ENCODE data around the gene PCYT1A.

The PCYT1A gene

GRCh38 chr3:196235452-196236122 is 51.9 kb downstream of the PCYT1A start:
- no peak for DNase-seq

GRCh38 chr3:196232882-196233251 is 54.7 kb downstream of the PCYT1A start:
- DNase-seq: no peak

DNA sequence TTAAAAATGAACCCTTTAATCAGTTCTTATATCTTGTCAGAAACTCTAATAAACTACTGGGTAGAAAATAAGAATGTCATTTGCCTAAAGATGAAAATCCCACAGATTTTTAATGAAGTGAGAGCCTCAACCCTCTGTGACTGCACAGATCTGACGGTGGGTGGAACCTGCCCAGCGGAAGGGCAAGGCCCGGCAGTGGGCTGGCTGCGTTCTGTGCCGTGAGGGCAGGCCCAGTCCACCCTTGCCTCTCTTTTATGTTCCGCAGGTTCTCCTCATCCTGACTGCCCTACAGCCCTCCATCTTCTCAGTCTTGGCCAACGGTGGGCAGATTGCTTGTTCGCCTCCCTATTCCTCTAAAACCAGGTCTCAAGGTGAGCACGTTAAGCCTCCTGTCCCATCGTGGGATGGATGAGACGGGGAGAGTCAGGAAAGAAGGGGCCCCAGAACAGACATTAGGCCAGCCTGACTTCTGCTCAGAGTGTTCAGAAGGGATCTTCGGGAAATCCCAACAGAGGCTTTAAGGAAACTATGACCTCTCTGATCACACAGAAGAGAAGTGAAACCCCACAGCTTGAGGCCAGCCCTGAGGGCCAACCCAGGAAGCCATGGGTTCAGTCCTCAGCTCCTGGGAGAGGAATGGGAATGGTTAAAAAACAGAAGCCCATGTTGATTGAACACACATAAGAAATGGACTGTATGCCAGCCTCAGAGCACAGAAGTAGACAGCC is 55.2 kb downstream of the PCYT1A start:
- no peak for DNase-seq

DNA sequence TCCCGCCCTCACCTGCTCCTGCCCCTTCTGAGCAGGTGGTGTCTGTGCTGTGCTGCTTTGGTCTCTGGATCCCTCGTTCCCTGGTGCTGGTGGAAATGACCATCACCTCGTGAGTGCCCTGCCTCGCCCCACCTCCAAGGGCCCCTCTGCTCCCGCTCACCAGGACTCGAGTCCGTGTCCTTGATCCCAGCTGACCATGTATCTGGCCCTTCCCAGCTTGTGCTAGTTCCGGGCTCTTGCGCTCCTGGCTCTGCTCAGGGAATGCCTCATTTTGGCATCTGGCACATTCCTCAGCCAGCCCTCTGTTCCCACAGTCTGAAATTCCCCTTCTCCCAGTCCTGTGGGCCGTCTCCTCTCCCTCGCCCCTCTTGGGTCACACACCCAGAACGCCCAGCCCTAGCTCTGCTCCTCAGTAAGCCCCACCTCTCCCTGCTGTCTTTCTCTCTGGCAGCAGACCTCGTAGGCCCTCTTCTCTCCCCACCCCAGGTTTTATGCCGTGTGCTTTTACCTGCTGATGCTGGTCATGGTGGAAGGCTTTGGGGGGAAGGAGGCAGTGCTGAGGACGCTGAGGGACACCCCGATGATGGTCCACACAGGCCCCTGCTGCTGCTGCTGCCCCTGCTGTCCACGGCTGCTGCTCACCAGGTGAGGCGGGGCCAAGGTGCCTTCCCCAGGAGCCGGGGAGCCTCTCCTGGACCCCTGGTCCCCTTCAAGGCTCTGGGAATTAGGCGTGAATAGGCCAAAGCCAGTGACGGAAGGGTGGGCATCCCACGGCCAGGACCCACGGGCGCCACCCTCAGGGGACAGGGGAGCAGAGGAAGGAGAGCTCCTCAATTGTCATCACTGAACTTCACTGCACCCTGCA is 59.7 kb downstream of the PCYT1A start:
- no peak for DNase-seq

GRCh38 chr3:196227121-196227561 is 60.4 kb downstream of the PCYT1A start:
- no peak for DNase-seq

GRCh38 chr3:196225763-196226364 is 61.7 kb downstream of the PCYT1A start:
- DNase-seq: no peak

- no peak for DNase-seq
Observed at GRCh38 chr3:196225086-196225485, 62.4 kb downstream of the PCYT1A start.

DNA sequence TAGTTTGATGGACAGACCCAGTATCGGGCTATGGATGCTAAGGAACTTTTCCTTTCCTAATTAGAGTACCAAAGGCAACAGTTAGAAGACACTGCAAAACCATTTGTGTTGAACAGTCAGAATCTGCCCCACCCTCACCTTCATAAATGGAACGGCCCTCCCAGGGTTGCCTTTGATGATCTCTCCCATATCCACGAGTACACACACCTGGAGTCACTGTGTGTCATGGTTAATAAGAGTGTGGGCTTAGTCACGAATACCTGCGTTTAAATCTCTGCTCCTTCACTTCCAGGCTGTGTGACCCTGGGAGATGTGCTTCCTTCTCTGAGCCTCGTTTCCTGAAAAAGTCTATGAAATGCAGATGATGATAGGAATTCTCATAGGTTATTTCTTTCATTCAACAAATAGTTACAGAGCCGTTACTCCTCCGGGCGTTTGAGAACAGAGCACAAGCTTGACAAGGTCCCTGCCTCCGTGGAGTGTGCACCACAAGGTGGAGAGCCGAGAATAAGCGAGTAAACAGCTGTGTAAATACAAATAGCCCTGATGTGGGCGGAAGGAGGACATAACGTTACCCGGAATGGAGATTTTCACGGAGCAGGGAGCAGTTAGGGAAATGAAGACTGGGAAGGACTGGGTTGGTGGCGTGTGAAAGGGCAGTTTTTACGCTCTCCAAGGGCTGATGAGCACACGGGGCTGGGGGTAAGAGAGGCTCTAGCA is 64.5 kb downstream of the PCYT1A start:
- DNase-seq: no peak

GRCh38 chr3:196220991-196221390 is 66.5 kb downstream of the PCYT1A start:
- no peak for DNase-seq

DNA sequence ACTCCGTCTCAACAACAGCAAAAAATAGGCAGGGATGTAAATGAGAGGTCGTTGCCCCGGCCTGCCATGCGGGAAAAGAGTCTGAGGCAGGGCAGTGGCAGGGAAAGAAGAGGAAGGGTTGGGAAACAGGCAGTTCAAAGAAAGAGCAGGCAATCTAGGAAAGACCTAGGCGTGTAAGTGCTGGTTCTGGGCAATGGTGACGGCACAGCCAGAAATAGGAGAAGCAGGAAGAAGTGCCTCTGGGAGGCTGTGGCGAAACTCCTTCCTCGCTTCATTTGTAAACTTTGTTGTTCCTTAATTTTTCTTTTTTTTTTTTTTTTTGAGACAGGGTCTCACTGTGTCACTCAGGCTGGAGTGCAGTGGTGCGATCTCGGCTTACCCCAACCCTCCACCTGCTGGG is 66.9 kb downstream of the PCYT1A start:
- DNase-seq: no peak

DNA sequence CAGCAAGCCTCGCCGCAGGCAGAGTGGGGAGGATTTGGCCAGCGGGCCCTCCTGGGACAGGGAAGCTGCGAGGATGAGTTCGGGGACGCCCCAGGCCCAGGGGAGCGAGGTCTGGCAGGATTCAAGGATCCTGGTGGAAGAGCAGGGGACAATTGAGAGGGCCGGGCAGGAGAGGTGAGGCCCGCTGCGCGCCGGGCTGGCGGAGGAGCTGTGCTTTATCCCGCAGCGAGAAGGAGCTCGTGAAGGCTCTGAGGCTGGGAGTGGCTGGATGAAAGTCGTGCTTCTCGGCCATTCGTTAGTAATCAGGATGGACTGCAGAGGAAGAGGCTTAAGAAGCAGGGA is 67.6 kb downstream of the PCYT1A start:
- no peak for DNase-seq

DNA sequence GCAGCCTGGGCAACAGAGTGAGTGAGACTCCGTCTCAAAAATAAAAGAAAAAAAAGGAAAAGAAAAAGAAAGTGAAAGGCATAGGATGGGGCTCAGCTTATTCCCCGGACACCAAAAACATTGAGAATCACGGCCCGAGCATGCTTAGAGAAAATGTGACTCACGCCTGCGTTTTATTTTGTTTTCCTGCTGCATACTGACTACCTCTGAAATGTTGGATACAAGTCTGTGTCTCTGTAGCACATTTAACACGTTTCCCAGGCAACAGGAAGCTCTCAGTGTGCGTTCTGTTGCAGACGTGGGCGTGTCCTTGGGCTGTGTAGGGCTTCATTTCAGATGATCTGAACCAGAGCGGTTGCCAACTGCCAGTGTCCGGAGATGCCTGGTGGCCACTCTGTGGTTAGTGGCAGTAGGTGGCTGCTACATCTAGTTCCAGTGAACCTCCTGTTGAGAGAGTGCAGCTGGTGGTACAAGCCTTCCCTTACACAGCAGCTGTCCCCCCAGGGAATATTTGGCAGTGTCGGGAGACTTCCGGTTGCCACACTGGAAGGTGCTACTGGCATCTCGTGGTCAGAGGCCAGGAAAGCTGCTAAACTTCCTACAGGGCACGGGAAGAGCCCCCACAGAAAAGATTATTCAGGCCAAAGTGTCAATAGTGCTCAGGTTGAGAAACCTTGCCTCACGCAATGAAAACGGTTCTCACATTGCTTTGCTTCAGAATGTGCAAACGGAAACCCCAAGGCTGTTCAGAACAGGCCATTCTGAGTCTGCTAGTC is 68.1 kb downstream of the PCYT1A start:
- DNase-seq: peak; percentile 75

GRCh38 chr3:196218155-196218712 is 69.3 kb downstream of the PCYT1A start:
- DNase-seq: no peak

- DNase-seq: no peak
Observed at GRCh38 chr3:196217307-196218154, 70.0 kb downstream of the PCYT1A start.

- DNase-seq: no peak
Observed at GRCh38 chr3:196216681-196217211, 70.8 kb downstream of the PCYT1A start.

GRCh38 chr3:196216089-196216564 is 71.4 kb downstream of the PCYT1A start, which contains the start of gene SLC51A:
Gene SLC51A, plus strand, starts transcription at chr3:196216534. Its CDS starts 179 bp downstream, at chr3:196216713.
- DNase-seq: no peak

DNA sequence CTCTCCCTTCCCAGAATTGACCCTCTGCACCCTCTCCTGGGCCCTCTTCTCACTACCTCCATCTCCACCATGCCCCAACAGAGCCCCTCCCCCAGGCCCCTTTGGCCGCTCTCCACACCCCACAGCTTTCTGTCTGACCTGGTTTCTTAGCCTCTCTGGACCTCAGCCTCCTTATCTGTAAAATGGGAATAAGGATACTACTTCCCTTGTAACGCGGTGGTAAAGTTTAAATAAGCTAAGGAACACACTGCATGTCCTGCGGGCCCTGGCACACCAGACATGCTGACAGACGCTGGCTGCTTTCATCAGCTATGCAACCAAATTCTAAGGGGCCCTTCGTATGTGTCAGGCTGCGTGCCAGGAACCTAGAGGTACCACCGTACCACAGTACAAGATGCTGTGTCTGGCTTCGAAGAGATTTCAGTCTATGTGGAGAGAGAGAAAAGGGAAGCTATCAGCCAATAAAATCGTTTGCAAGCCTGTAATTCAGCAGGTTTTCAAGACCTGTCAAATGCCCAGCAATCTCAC is 72.0 kb downstream of the PCYT1A start:
- no peak for DNase-seq

GRCh38 chr3:196214783-196215441 is 72.6 kb downstream of the PCYT1A start:
- no peak for DNase-seq

All from NCI-H2227 treated with DMSO at 0.1 percent for 48 hours (cell line).